Karpas-422 (cell line): ENCODE results near the gene REXO4. TPM values are rescaled to one million over a fixed set of nuclear protein-coding genes. Genes with fewer than 3 reads are reported as not detected.

ENCODE experiments used
- DNase-seq: peaks from one replicate; pipeline ENCODE4 v3.0.0-alpha.2; 2015
- H2AFZ ChIP-seq: fragments of 200-600 bp; sonication (generic); 2 replicates; pipeline ENCODE4 v1.6.1; 2014; ENCODE audit warnings: antibody characterized with exemption, low read length, mixed read lengths
- H3K27ac ChIP-seq: fragments of 200-600 bp; sonication (generic); 2 replicates; pipeline ENCODE4 v1.5.1; 2014; ENCODE audit warnings: mild to moderate bottlenecking, low read length, moderate library complexity
- H3K27me3 ChIP-seq: fragments of 200-600 bp; sonication (generic); 2 replicates; pipeline ENCODE4 v1.6.1; 2014; ENCODE audit warnings: low read length, mixed read lengths
- H3K36me3 ChIP-seq: fragments of 200-600 bp; sonication (generic); 2 replicates; pipeline ENCODE4 v1.6.1; 2014; ENCODE audit warnings: low read length, mixed read lengths; ENCODE audit not compliant: insufficient read depth
- H3K4me1 ChIP-seq: fragments of 200-600 bp; sonication (generic); 2 replicates; pipeline ENCODE4 v1.6.1; 2014; ENCODE audit warnings: mild to moderate bottlenecking, low read length, mixed read lengths
- H3K4me2 ChIP-seq: fragments of 200-600 bp; sonication (generic); 2 replicates; pipeline ENCODE4 v1.6.1; 2014; ENCODE audit warnings: low read length, low read depth, mild to moderate bottlenecking; ENCODE audit not compliant: poor library complexity, severe bottlenecking
- H3K4me3 ChIP-seq: fragments of 200-600 bp; sonication (generic); 2 replicates; pipeline ENCODE4 v1.5.1; 2014; ENCODE audit warnings: mild to moderate bottlenecking, antibody characterized with exemption, low read length, mixed read lengths
- H3K79me2 ChIP-seq: fragments of 200-600 bp; sonication (generic); 2 replicates; pipeline ENCODE4 v1.6.1; 2014; ENCODE audit warnings: mild to moderate bottlenecking, low read length, mixed read lengths
- H3K9ac ChIP-seq: fragments of 200-600 bp; sonication (generic); 2 replicates; pipeline ENCODE4 v1.6.0; 2014; ENCODE audit warnings: low read length
- H3K9me2 ChIP-seq: fragments of 200-600 bp; sonication (generic), shearing (Covaris generic); replicated peaks from 2 replicates; pipeline ENCODE4 v1.6.0; 2014; ENCODE audit warnings: mild to moderate bottlenecking, low read length, moderate library complexity; ENCODE audit not compliant: insufficient read depth
- H3K9me3 ChIP-seq: fragments of 300-700, 200-600 bp; sonication (generic); 2 replicates; pipeline ENCODE4 v1.6.1; 2014; ENCODE audit warnings: low read length, mixed read lengths
- H4K20me1 ChIP-seq: fragments of 200-600 bp; sonication (generic); 2 replicates; pipeline ENCODE4 v1.6.1; 2014; ENCODE audit warnings: mild to moderate bottlenecking, antibody characterized with exemption, low read length, low read depth; ENCODE audit not compliant: insufficient read depth
- total RNA-seq: library from RNA; depleted of rRNA; stranded (reverse); fragments of >200 nt; shearing (Covaris generic); gene quantifications from 2 replicates; pipeline ENCODE4 v1.2.3, GENCODE V29; 2014; ENCODE audit warnings: low replicate concordance

REXO4 gene
- total RNA-seq, 1 experiment from 2014 or later, result 10.5 TPM

- Histone ChIP-seq H3K9me3 (no peaks in the 10 kb centered on the region), H3K4me3 (peak overlapping the region; percentile 77), H2AFZ (no peak overlapping the region), H3K79me2 (no peaks in the 10 kb centered on the region), H3K36me3 (no peaks in the 10 kb centered on the region), H3K9me2 (no peaks in the 10 kb centered on the region), H4K20me1 (peaks cover 22% of the 10 kb centered on the region; the same call in 1 of the 2 replicates), H3K4me1 (peaks cover 15% of the 10 kb centered on the region), H3K9ac (peak overlapping the region; percentile 82), H3K4me2 (peak overlapping the region; percentile 97), H3K27ac (no peak overlapping the region), H3K27me3 (no peaks in the 10 kb centered on the region)
- DNase-seq, result peak; percentile 78
These were observed 42.8 kb upstream of the REXO4 start for GRCh38 chr9:133460405-133461175.

- Histone ChIP-seq H3K27me3 (no peaks in the 10 kb centered on the region), H3K4me3 (peak within 1 kb of the TSS; percentile 77), H3K36me3 (no peaks in the 10 kb centered on the region), H3K79me2 (no peaks in the 10 kb centered on the region), H3K9ac (peak within 1 kb of the TSS; percentile 82), H3K4me2 (peak within 1 kb of the TSS; percentile 97), H3K9me3 (no peaks in the 10 kb centered on the region), H3K9me2 (no peaks in the 10 kb centered on the region), H2AFZ (peak within 1 kb of the TSS; percentile 92; the same call in 1 of the 2 replicates), H4K20me1 (peaks cover 22% of the 10 kb centered on the region; the same call in 1 of the 2 replicates), H3K4me1 (peaks cover 15% of the 10 kb centered on the region), H3K27ac (peak within 1 kb of the TSS; percentile 36)
- peak; percentile 98 for DNase-seq
These were observed 41.9 kb upstream of the REXO4 start, which contains the start of gene CACFD1 for GRCh38 chr9:133459476-133460404. Gene CACFD1, plus strand, starts transcription at chr9:133459978. Its CDS starts 89 bp downstream, at chr9:133460067.

- H2AFZ ChIP-seq, result peak overlapping the region; percentile 20; the same call in 1 of the 2 replicates
- no peaks in the 10 kb centered on the region for H3K36me3 ChIP-seq
- DNase-seq, result no peak
- peak overlapping the region; percentile 77 for H3K4me3 ChIP-seq
- no peak overlapping the region for H3K27ac ChIP-seq
- H4K20me1 ChIP-seq, result peaks cover 22% of the 10 kb centered on the region; the same call in 1 of the 2 replicates
- H3K9me3 ChIP-seq, result no peaks in the 10 kb centered on the region
- H3K9me2 ChIP-seq, result no peaks in the 10 kb centered on the region
- H3K27me3 ChIP-seq, result no peaks in the 10 kb centered on the region
- peaks cover 23% of the 10 kb centered on the region for H3K4me1 ChIP-seq
- peak overlapping the region; percentile 54 for H3K9ac ChIP-seq
- H3K79me2 ChIP-seq, result no peaks in the 10 kb centered on the region
- H3K4me2 ChIP-seq, result peak overlapping the region; percentile 97
These were observed 41.0 kb upstream of the REXO4 start for GRCh38 chr9:133458643-133459312.

- no peaks in the 10 kb centered on the region for H3K9me3 ChIP-seq
- no peak overlapping the region for H3K4me2 ChIP-seq
- peaks cover 21% of the 10 kb centered on the region; the same call in 1 of the 2 replicates for H4K20me1 ChIP-seq
- no peaks in the 10 kb centered on the region for H3K79me2 ChIP-seq
- H3K27ac ChIP-seq, result no peak overlapping the region
- H3K9me2 ChIP-seq, result no peaks in the 10 kb centered on the region
- H3K4me3 ChIP-seq, result no peak overlapping the region
- H3K36me3 ChIP-seq, result no peaks in the 10 kb centered on the region
- no peak overlapping the region for H2AFZ ChIP-seq
- no peak overlapping the region for H3K9ac ChIP-seq
- no peak for DNase-seq
- H3K4me1 ChIP-seq, result peaks cover 25% of the 10 kb centered on the region
- H3K27me3 ChIP-seq, result no peaks in the 10 kb centered on the region
These were observed 39.9 kb upstream of the REXO4 start for GRCh38 chr9:133457748-133458147.

- Histone ChIP-seq H3K27me3 (no peaks in the 10 kb centered on the region), H3K79me2 (no peaks in the 10 kb centered on the region), H2AFZ (no peak overlapping the region), H3K27ac (no peak overlapping the region), H3K9me2 (no peaks in the 10 kb centered on the region), H4K20me1 (peaks cover 16% of the 10 kb centered on the region; the same call in 1 of the 2 replicates), H3K4me3 (no peak overlapping the region), H3K4me2 (no peak overlapping the region), H3K9ac (no peak overlapping the region), H3K9me3 (no peaks in the 10 kb centered on the region), H3K4me1 (peaks cover 25% of the 10 kb centered on the region), H3K36me3 (no peaks in the 10 kb centered on the region)
- no peak for DNase-seq
These were observed 39.4 kb upstream of the REXO4 start for GRCh38 chr9:133457233-133457632.

GRCh38 chr9:133456409-133456808 is 38.6 kb upstream of the REXO4 start:
- H3K4me3 ChIP-seq, result no peak overlapping the region
- H3K9ac ChIP-seq, result no peak overlapping the region
- peak; percentile 63 for DNase-seq
- no peak overlapping the region for H2AFZ ChIP-seq
- H3K27ac ChIP-seq, result no peak overlapping the region
- H3K9me2 ChIP-seq, result no peaks in the 10 kb centered on the region
- no peak overlapping the region for H3K4me2 ChIP-seq
- H3K4me1 ChIP-seq, result peaks cover 25% of the 10 kb centered on the region
- no peaks in the 10 kb centered on the region for H3K36me3 ChIP-seq
- H3K9me3 ChIP-seq, result no peaks in the 10 kb centered on the region
- H3K79me2 ChIP-seq, result no peaks in the 10 kb centered on the region
- H4K20me1 ChIP-seq, result peaks cover 8% of the 10 kb centered on the region; the same call in 1 of the 2 replicates
- H3K27me3 ChIP-seq, result no peaks in the 10 kb centered on the region

- H3K4me3 ChIP-seq, result no peak overlapping the region
These were observed 38.1 kb upstream of the REXO4 start for GRCh38 chr9:133455936-133456335.

More at GRCh38 chr9:133455936-133456335, 38.1 kb upstream of the REXO4 start:
- Histone ChIP-seq H3K9me3 (no peaks in the 10 kb centered on the region), H4K20me1 (0 out of 2 replicates have a peak, but pooled peaks cover 3% of the 10 kb centered on the region), H3K79me2 (no peaks in the 10 kb centered on the region), H3K36me3 (no peaks in the 10 kb centered on the region), H3K4me1 (peaks cover 25% of the 10 kb centered on the region), H3K9ac (no peak overlapping the region), H2AFZ (no peak overlapping the region), H3K27ac (no peak overlapping the region), H3K27me3 (no peaks in the 10 kb centered on the region), H3K4me2 (no peak overlapping the region), H3K9me2 (no peaks in the 10 kb centered on the region)
- no peak for DNase-seq
